Activated T-helper 2 cell treated with anti-CD3 and anti-CD28 coated beads, Interferon-gamma antibody, Interleukin-2, Interleukin-4, amounts not matched to agents 10 μg/mL and 5 μg/mL and 100 μg/mL, durations not matched to agents 14 hours and 24 hours and 36 hours (primary cell): ENCODE data around the gene GLIPR1. TPM values are rescaled to one million over a fixed set of nuclear protein-coding genes. Genes with fewer than 3 reads are reported as not detected.
A peak's percentile ranks its signal among the peaks of the same experiment; 100 is the strongest.
"Not testable (repeated sequence)": the region's sequence is repeated elsewhere in the genome, so short reads cannot be mapped to it uniquely, and the experiment has no call there.

Experiments
- DNase-seq: peaks from one replicate; pipeline ENCODE4 v3.0.0; 2021; ENCODE audit warnings: low spot score
- H3K27ac Mint-ChIP-seq: one replicate; pipeline ENCODE4 v1.8.0; 2021; ENCODE audit warnings: mixed read lengths
- H3K27me3 Mint-ChIP-seq: one replicate; pipeline ENCODE4 v1.8.0; 2021; ENCODE audit warnings: low read depth, mixed read lengths
- H3K36me3 Mint-ChIP-seq: one replicate; pipeline ENCODE4 v1.8.0; 2021; ENCODE audit warnings: low read depth, mixed read lengths
- H3K4me1 Mint-ChIP-seq: one replicate; pipeline ENCODE4 v1.8.0; 2021; ENCODE audit warnings: low read depth, mixed read lengths
- H3K4me3 Mint-ChIP-seq: one replicate; pipeline ENCODE4 v1.8.0; 2021; ENCODE audit warnings: low read depth, mild to moderate bottlenecking, moderate library complexity, mixed read lengths
- H3K9me3 Mint-ChIP-seq: one replicate; pipeline ENCODE4 v1.8.0; 2021; ENCODE audit warnings: mixed read lengths
- intact Hi-C: fragments of 100-400 bp; cut with micrococcal nuclease; formaldehyde crosslinking; loops from one replicate; pipeline ENCODE4 v1.15.1; 2023
- total RNA-seq: library from RNA; stranded (reverse); gene quantifications from 2 replicates; pipeline ENCODE4 v1.2.3, GENCODE V29; 2022

Gene GLIPR1
- total RNA-seq, 1 donor from 2014 or later, result 7.6 TPM

- no peaks in the 10 kb centered on the region for H3K36me3 Mint-ChIP-seq
- H3K4me1 Mint-ChIP-seq, result no peaks in the 10 kb centered on the region
- no peaks in the 10 kb centered on the region for H3K9me3 Mint-ChIP-seq
- no peak overlapping the region for H3K27ac Mint-ChIP-seq
- no peak overlapping the region for H3K4me3 Mint-ChIP-seq
- peaks cover 40% of the 10 kb centered on the region for H3K27me3 Mint-ChIP-seq
- DNase-seq, result no peak
- intact Hi-C loops, result no loop called here
These were observed 32.7 kb upstream of the GLIPR1 start for GRCh38 chr12:75447691-75448393.

DNA sequence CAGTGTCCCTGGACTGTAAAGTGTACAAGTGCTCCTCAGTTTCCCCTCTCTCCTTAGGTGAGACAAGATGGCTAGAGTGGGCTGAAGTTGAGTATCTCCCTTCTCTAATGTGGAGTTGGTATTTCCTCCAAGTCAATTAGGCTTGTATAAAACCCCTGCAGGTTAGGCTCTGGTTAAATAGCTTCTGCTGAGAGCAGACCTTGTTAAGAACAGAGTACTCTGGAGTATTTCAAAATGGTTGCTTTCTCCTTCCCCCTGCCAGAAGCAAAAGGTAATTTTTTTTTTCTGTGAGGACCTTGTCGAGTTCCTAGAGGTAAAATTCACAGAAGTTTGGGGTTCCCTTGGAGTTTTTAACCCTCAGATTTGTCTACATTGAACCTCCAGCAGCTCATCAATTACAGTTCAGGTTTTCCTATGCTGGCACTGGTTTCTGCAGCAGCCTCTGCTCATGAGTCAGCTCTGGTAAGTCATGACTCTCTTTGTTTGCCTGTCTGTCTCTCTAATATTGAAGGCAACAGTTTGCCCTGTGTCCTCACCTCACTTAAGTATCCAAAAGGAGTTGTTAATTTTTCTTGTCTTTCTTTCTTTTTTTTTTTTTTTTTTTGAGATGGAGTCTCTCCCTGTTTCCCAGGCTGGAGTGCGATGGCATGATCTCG lies 27.8 kb upstream of the GLIPR1 start:
- intact Hi-C loops, result no loop called here
- Mint-ChIP-seq H3K27me3 (peaks cover 30% of the 10 kb centered on the region), H3K36me3 (peaks cover 11% of the 10 kb centered on the region), H3K9me3 (peaks cover 6% of the 10 kb centered on the region), H3K4me1 (peaks cover 12% of the 10 kb centered on the region), H3K27ac (no peak overlapping the region), H3K4me3 (no peak overlapping the region)
- no peak for DNase-seq

- no peak for DNase-seq
- intact Hi-C loops, result no loop called here
- Mint-ChIP-seq H3K36me3 (peaks cover 12% of the 10 kb centered on the region), H3K27me3 (peaks cover 24% of the 10 kb centered on the region), H3K4me1 (peaks cover 21% of the 10 kb centered on the region), H3K4me3 (no peak overlapping the region), H3K9me3 (peaks cover 28% of the 10 kb centered on the region), H3K27ac (no peak overlapping the region)
These were observed 24.7 kb upstream of the GLIPR1 start for GRCh38 chr12:75455839-75456238.

DNA sequence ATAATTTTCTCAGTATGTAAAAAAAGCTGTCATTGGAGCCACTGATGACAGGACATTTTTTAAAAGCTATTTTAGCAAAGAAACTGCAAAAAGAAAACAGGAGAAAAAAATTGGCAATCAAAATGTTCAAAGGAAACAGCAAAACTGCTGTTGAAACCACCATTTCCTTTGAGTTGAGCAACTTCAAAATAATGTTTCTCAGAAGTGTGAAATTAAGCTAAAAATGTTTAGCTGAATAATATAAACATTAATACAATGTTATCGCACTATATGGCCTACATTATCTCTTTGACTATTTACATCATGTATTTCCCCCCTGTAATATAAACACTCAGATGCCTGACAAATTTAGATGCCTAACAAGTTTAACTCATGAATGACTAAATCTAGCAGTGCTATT lies 23.4 kb upstream of the GLIPR1 start:
- H3K4me1 Mint-ChIP-seq, result peaks cover 21% of the 10 kb centered on the region
- no peak overlapping the region for H3K27ac Mint-ChIP-seq

GRCh38 chr12:75457866-75458265 lies 22.7 kb upstream of the GLIPR1 start:
- Mint-ChIP-seq H3K4me1 (peaks cover 21% of the 10 kb centered on the region), H3K36me3 (peaks cover 12% of the 10 kb centered on the region), H3K27me3 (peaks cover 26% of the 10 kb centered on the region), H3K27ac (peak overlapping the region; percentile 23), H3K9me3 (peaks cover 28% of the 10 kb centered on the region)
- intact Hi-C loops, DNase-seq, H3K4me3 Mint-ChIP-seq: not testable (repeated sequence)

More for the DNA sequence above, 23.4 kb upstream of the GLIPR1 start:
- intact Hi-C loops, result no loop called here
- Mint-ChIP-seq H3K4me3 (no peak overlapping the region), H3K27me3 (peaks cover 23% of the 10 kb centered on the region), H3K9me3 (peaks cover 28% of the 10 kb centered on the region), H3K36me3 (peaks cover 12% of the 10 kb centered on the region)
- no peak for DNase-seq

DNA sequence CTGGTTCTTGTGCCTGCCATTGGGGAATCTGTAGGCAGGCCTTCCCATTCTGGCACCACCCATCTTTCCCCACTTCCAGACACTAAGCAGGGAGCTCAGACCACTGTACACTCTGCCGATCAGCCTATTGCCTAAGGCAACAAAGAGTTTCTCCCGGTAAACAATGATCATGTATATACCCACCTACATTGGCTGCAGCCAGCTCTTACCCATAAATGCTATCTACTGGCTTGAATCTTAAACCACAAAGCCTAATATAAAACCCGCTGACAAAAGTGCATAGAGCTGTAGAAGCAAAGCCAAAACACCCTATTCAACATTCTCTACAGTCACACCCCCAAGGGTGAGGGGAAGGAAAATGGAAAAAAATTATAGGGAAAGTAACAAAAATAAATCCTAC lies 20.8 kb upstream of the GLIPR1 start:
- H3K27ac Mint-ChIP-seq, result no peak overlapping the region
- H3K4me3 Mint-ChIP-seq, result no peak overlapping the region
- H3K4me1 Mint-ChIP-seq, result peaks cover 21% of the 10 kb centered on the region
- H3K36me3 Mint-ChIP-seq, result peaks cover 12% of the 10 kb centered on the region
- peaks cover 28% of the 10 kb centered on the region for H3K9me3 Mint-ChIP-seq
- intact Hi-C loops, result no loop called here
- H3K27me3 Mint-ChIP-seq, result peaks cover 24% of the 10 kb centered on the region
- DNase-seq, result no peak

GRCh38 chr12:75460204-75460603 lies 20.4 kb upstream of the GLIPR1 start:
- H3K36me3 Mint-ChIP-seq, result peaks cover 12% of the 10 kb centered on the region
- no peak overlapping the region for H3K27ac Mint-ChIP-seq
- no peak for DNase-seq
- H3K27me3 Mint-ChIP-seq, result peaks cover 20% of the 10 kb centered on the region
- intact Hi-C loops, result no loop called here
- no peak overlapping the region for H3K4me3 Mint-ChIP-seq
- H3K4me1 Mint-ChIP-seq, result peaks cover 21% of the 10 kb centered on the region
- peaks cover 28% of the 10 kb centered on the region for H3K9me3 Mint-ChIP-seq

- H3K27me3 Mint-ChIP-seq, result peaks cover 32% of the 10 kb centered on the region
- H3K27ac Mint-ChIP-seq, result no peak overlapping the region
- no peak for DNase-seq
- H3K4me1 Mint-ChIP-seq, result peaks cover 7% of the 10 kb centered on the region
- H3K36me3 Mint-ChIP-seq, result no peaks in the 10 kb centered on the region
- intact Hi-C loops, result no loop called here
- H3K9me3 Mint-ChIP-seq, result no peaks in the 10 kb centered on the region
- no peak overlapping the region for H3K4me3 Mint-ChIP-seq
These were observed 8.4 kb upstream of the GLIPR1 start for GRCh38 chr12:75471902-75472890.

DNA sequence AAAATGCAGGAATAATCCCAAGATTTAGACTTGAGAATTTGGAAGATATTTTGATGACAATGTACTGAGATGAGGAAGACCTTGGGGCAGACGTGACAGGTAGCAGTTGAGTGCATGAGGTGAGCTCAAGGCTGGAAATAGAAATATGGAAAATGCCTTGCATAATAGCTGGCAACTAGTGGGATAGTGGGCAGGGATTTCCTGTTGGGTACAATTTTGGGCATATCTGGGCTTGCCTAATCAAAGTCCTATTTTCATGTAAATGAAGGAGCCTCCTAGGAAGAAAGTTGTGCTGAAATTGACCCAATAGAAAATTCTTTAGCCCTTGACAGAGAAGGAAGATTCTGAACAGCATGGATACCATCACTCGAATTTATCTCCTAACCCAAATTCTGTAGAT lies 6.4 kb upstream of the GLIPR1 start:
- Mint-ChIP-seq H3K9me3 (no peaks in the 10 kb centered on the region), H3K4me1 (peaks cover 20% of the 10 kb centered on the region), H3K27me3 (peaks cover 29% of the 10 kb centered on the region), H3K4me3 (no peak overlapping the region), H3K27ac (no peak overlapping the region), H3K36me3 (no peaks in the 10 kb centered on the region)
- DNase-seq, result no peak
- intact Hi-C loops, result no loop called here

- no peak overlapping the region for H3K4me3 Mint-ChIP-seq
- DNase-seq, result no peak
- peaks cover 26% of the 10 kb centered on the region for H3K27me3 Mint-ChIP-seq
- no peaks in the 10 kb centered on the region for H3K9me3 Mint-ChIP-seq
- H3K36me3 Mint-ChIP-seq, result no peaks in the 10 kb centered on the region
- intact Hi-C loops, result loop anchor here (5.0 kb wide), 2 partner anchors 166 to 871 kb away; partner anchors contain the start of gene BBS10
- H3K4me1 Mint-ChIP-seq, result peaks cover 37% of the 10 kb centered on the region
- H3K27ac Mint-ChIP-seq, result no peak overlapping the region
These were observed 4.5 kb upstream of the GLIPR1 start for GRCh38 chr12:75476071-75476470.

GRCh38 chr12:75477137-75477536 lies 3.4 kb upstream of the GLIPR1 start:
- Mint-ChIP-seq H3K9me3 (no peaks in the 10 kb centered on the region), H3K36me3 (no peaks in the 10 kb centered on the region), H3K4me1 (peaks cover 48% of the 10 kb centered on the region), H3K4me3 (no peak overlapping the region), H3K27me3 (peaks cover 18% of the 10 kb centered on the region), H3K27ac (no peak overlapping the region)
- intact Hi-C loops, result loop anchor here (5.0 kb wide), 2 partner anchors 165 to 870 kb away; partner anchors contain the start of gene BBS10
- DNase-seq, result no peak

DNA sequence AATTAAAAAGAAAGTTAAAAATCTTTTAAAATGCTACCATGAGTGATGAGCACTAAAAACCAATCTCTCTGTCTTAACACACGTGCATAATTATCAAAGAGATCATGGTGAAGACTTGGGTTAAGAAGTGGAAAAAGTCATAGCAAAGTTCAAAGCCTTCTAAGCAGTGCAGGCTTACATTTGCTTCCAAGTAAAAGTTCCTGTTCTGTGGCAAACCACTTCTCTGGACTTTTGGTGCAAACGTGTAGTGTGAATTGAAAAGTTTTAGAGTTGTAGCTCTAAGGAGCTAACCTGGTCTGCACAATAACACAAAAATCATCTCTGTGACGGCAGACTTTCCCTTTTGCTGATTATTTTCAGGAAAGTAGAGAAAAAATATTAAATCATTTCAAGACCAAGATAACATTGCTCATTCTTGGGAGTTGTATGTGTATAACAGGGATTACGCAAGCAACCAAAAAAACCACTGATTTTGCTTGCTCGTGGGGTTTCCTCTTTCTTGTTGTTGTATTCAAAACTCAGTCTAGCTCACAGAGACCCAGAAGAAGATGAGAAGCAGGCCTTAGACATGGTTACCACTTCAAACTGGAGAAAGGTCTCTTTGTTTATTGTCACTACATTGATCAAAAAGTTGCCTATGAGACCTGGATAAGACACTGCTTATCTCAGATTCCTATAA lies 2.3 kb upstream of the GLIPR1 start:
- DNase-seq, result no peak
- Mint-ChIP-seq H3K36me3 (peaks cover under 1% of the 10 kb centered on the region), H3K4me1 (peaks cover 57% of the 10 kb centered on the region), H3K27me3 (peaks cover 13% of the 10 kb centered on the region), H3K27ac (peak overlapping the region; percentile 52), H3K9me3 (no peaks in the 10 kb centered on the region), H3K4me3 (no peak overlapping the region)
- intact Hi-C loops, result loop anchor here (1.0 to 5.0 kb wide), 4 partner anchors 132 to 869 kb away; partner anchors contain the start of gene BBS10
